UCSD-AML1 (cell line): ENCODE measurements around the gene SHPK.
"Not testable (repeated sequence)": the region's sequence is repeated elsewhere in the genome, so short reads cannot be mapped to it uniquely, and the experiment has no call there.

Experiments
- DNase-seq: peaks from one replicate; lab custom pipeline; 2025; ENCODE audit not compliant: unreplicated experiment; lab: John Stamatoyannopoulos, UW

SHPK gene

GRCh38 chr17:3594051-3594800 lies 41.8 kb downstream of the SHPK start:
- DNase-seq, result no peak

GRCh38 chr17:3593384-3593783 lies 42.7 kb downstream of the SHPK start:
- no peak for DNase-seq

- no peak for DNase-seq
These were observed 43.7 kb downstream of the SHPK start for GRCh38 chr17:3592216-3592860.

DNA sequence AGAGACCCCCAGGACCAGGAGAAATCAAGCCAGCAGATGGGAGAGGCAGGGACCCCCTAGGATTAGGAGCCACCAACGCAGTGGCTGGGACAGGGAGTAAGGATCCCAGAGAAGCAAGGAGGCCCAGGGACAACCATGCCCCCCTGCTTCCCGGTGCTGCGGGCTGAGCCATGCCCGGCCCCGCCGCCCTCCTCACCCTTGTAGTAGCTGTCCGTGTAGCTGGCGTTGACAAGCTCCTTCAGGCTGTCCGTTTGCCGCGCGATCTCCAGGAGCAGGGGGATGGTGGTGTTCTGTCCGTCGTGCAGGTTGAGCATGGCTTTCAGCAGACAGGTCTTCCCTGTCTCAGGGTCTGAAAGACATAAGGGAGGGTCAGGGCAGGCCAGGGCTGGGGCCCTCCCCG lies 45.3 kb downstream of the SHPK start:
- DNase-seq, result no peak

DNA sequence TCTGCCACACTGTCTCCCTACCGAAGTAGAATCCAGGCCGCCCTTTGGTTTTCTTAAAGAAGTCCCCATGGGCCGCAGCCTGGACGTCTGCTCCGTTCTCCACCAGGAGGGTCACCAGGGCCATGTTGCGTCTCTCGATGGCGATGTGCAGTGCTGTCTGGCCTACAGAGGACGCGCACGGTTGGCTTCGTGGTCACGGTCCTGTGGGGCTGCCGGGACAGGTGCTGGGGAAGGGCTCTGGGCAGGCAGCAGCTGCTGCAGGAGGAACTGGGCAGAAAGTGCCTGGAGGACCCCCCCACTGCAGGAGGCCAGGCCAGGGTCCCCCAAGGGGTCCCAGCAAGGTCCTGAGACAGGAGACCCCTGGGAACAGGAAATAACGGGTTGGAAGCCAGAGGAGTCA lies 45.8 kb downstream of the SHPK start:
- DNase-seq, result no peak

GRCh38 chr17:3589784-3590183 lies 46.3 kb downstream of the SHPK start:
- DNase-seq, result no peak

- DNase-seq, result no peak
These were observed 50.2 kb downstream of the SHPK start for GRCh38 chr17:3585826-3586225.

DNA sequence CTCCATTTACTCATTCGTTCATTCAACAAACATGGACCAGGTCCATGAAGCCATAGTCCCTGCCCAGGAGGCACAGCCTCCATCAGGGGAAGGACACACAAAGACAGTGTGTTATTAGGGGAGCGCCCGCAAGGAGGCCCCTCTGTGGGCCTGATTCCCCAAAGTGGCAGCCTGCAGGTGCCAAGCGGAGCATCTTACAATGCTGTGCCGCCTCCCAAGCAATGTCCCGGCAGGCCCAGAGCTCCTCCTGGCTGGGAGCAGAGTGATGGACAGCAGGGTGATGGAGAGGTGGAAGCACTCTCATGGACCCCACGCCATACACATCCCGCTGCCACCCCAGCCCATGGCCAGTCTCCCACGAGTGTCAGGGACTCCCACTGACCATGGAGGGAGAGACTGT lies 52.6 kb downstream of the SHPK start:
- no peak for DNase-seq

- no peak for DNase-seq
These were observed 53.1 kb downstream of the SHPK start for GRCh38 chr17:3582915-3583314.

- DNase-seq, result not testable (repeated sequence)
These were observed 57.4 kb downstream of the SHPK start for GRCh38 chr17:3578667-3579066.

DNA sequence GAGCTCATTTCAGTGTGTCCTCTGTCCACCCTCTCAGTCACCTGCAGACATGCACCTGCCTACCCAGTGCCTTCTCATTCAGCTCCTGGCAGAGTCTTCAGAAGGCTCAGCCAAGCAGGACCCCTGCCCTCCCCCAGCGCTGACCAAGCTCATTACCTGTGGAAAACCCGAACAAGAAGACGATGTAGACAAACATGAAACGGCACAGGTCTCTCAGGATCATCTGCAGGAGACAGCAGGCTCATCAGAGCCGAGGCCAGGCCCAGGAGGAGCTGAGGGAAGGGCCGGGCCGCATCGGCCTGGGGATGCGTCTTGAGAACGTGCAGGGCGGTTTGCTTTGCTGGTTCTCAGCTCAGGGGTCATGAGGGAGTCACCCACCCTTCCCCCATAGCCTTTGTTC lies 59.1 kb downstream of the SHPK start:
- DNase-seq, result no peak

GRCh38 chr17:3575511-3575910 lies 60.5 kb downstream of the SHPK start:
- DNase-seq, result no peak

- DNase-seq, result no peak
These were observed 61.8 kb downstream of the SHPK start for GRCh38 chr17:3574231-3574630.

DNA sequence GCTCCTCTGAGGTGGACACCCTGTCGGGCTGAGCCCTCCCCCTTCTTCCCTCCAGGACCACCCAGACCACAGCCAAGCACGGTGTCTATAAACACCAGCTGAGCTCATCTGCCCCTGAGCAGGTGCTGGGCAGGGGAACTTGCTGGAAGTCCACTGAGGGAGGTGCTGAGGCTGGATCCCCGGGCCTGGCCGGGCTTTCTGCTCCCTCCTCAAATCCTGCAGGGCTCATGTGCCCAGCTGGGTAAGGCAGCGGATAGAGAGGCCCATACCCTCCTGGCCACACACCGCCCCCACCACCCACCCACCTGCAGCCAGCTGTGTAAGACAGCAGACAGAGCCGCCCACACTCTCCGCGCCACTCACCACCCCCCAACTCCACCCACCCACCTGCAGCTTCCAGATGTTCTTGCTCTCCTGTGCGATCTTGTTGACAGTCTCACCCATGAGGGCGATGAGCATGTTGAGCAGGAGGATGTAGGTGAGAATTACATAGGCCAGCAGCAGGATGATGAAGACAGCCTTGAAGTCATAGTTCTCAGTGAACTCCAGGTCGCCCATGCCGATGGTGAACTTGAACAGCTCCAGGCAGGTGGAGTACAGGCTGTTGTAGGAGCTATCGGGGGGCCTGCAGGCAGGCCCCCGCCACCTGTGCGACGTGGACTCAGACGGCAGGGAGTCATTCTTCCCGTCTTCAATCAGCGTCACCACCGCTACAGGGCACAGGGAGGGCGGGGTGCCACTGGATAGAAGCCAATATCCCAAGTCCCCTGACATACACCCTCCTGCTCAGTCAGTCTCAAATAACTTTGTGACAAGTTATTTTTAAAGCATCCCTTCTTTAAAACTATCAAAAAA lies 62.6 kb downstream of the SHPK start:
- DNase-seq, result no peak

- DNase-seq, result no peak
These were observed 63.8 kb downstream of the SHPK start for GRCh38 chr17:3572231-3572630.

DNA sequence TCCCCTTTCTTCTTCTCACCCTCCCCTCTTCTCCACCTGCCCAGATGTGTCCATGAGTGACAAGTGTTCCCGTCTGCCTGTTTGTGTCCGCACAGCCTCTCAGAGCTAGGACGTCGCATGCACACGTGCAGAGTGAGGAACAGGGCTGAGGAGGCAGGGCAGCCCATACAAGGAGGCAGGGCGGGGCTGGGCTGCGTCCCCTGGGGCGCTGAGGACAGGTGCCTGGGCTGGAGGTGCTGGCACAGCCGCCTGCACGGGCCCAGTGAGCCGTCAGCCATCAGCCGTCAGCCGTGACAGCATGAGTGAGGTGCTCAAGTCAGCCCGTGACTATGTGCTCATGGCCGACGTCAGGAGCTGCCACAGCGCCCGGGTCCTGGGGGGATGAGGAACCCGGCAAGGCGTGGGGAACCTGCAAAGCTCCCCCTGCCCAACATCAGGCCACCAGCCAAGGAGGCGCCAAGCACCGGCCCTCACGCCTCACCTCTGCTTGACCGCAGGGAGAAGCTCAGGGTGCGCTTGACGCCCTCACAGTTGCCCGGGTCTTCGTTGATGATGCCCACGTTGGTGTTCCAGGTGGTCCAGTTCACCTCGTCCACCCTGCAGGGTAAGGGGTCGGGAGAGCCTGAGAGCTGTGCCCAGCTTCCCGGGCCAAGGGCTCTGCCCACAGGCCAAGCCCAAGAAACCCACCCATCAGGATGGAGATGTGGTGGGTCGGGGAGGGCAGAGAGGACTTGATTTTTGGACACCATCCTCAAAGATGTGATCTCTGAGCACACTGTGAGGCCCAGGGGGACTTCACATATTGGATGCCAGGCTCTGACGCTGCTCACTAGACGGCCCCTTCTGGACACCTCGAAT lies 64.8 kb downstream of the SHPK start:
- DNase-seq, result no peak

- DNase-seq, result no peak
These were observed 66.4 kb downstream of the SHPK start for GRCh38 chr17:3569534-3570137.

GRCh38 chr17:3566551-3566950 lies 69.5 kb downstream of the SHPK start:
- no peak for DNase-seq

DNA sequence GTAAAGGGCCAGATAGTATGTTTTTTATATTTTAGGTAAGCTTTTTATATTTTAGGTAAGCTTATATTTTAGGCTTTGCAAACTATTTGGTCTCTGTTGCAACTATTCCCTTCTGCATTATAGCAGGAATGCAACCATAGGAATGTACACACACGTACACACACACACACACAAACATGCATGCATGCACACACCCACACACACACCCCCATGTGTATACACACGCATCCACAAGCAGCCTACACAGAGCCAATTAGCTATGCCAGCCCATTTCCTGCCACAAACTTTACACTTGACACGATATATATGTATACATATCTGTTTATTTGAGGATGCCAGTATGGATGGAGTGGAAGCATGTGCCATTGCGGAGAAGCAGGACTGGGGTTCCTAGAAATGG lies 70.9 kb downstream of the SHPK start:
- DNase-seq, result no peak

DNA sequence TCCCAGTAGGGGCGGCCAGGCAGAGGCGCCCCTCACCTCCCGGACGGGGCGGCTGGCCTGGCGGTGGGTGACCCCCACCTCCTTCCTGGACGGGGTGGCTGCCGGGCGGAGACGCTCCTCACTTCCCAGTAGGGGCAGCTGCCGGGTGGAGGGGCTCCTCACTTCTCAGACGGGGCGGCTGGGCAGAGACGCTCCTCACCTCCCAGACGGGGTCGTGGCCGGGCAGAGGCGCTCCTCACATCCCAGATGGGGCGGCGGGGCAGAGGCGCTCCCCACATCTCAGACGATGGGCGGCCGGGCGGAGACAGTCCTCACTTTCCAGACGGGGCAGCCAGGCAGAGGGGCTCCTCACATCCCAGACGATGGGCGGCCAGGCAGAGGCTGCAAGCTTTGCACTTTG lies 71.8 kb downstream of the SHPK start:
- not testable (repeated sequence) for DNase-seq

- DNase-seq, result no peak
These were observed 76.8 kb downstream of the SHPK start for GRCh38 chr17:3559270-3559645.
